Endothelial cell of umbilical vein (primary cell): Measurements from ENCODE around the gene TAOK1. TPM values are rescaled to one million over a fixed set of nuclear protein-coding genes. Genes with fewer than 3 reads are reported as not detected.

Experiments
- BruUV-seq: library from RNA; stranded (reverse); fragments of 400-500 nt; replicated peaks from 2 replicates; lab custom pipeline; 2021; lab: Mats Ljungman, UMichigan
- CTCF ChIA-PET: fragments of 300-600, 350-600 bp; sonication (Branson Sonifier 250); formaldehyde crosslinking; loops from one replicate; lab custom pipeline; 2021; ENCODE audit warnings: antibody characterized with exemption, inconsistent platforms; lab: Charles Lee
- POLR2A ChIA-PET: fragments of 300-600, 350-600 bp; sonication (Branson Sonifier 250); formaldehyde crosslinking; loops from one replicate; lab custom pipeline; 2021; ENCODE audit warnings: antibody characterized with exemption, inconsistent platforms; lab: Charles Lee
- DNase-seq: peaks from one replicate; pipeline ENCODE4 v3.0.0-alpha.2; 2011; ENCODE audit warnings: low read depth, low spot score
- FAIRE-seq: peaks from 2 replicates; lab custom pipeline; 2011; peaks lifted over from hg19 to GRCh38; lab: Jason Lieb, UNC
- H2AFZ ChIP-seq: 2 replicates; pipeline ENCODE4 v1.6.0; 2012; ENCODE audit warnings: low read depth, low read length, control low read depth, inconsistent platforms
- H3K27ac ChIP-seq: 2 replicates; pipeline ENCODE4 v1.5.1; 2011; ENCODE audit warnings: low read depth, mild to moderate bottlenecking, control low read depth, low read length, moderate library complexity; ENCODE audit not compliant: insufficient read depth
- H3K27me3 ChIP-seq, 2 experiments: 2 replicates each; pipeline versions ENCODE4 v1.6.0 to v1.6.1; 2011; ENCODE audit warnings: low read length in 2 of 2, mixed read lengths in 1 of 2; ENCODE audit not compliant: control insufficient read depth in 2 of 2, insufficient read depth in 2 of 2
- H3K36me3 ChIP-seq, 2 experiments: 2 replicates in 1 of 2; 3 replicates in 1 of 2; pipeline ENCODE4 v1.5.1; 2011; ENCODE audit warnings: low read length in 2 of 2, mild to moderate bottlenecking in 1 of 2, moderate library complexity in 1 of 2; ENCODE audit not compliant: control insufficient read depth in 2 of 2, insufficient read depth in 2 of 2; ENCODE audit errors: extremely low read depth in 1 of 2
- H3K4me1 ChIP-seq: 3 replicates; pipeline ENCODE4 v1.5.1; 2011; ENCODE audit warnings: mild to moderate bottlenecking, low read length; ENCODE audit not compliant: control insufficient read depth, insufficient read depth; ENCODE audit errors: extremely low read depth
- H3K4me2 ChIP-seq: 2 replicates; pipeline ENCODE4 v1.6.1; 2011; ENCODE audit warnings: low read length, control low read depth, mixed read lengths; ENCODE audit not compliant: insufficient read depth
- H3K4me3 ChIP-seq, 3 experiments: fragments of 200-600 bp in 1 of 3; sonication (generic), shearing (Covaris generic) in 1 of 3; replicated peaks in 1 of 3; 2 replicates each; pipeline ENCODE4 v1.5.1; 2011 to 2016; ENCODE audit warnings: control low read depth in 3 of 3, low read length in 3 of 3, mild to moderate bottlenecking in 2 of 3, inconsistent platforms in 1 of 3, low read depth in 1 of 3, moderate library complexity in 1 of 3; ENCODE audit not compliant: insufficient read depth in 1 of 3
- H3K79me2 ChIP-seq: 2 replicates; pipeline ENCODE4 v1.6.0; 2012; ENCODE audit warnings: low read length, inconsistent platforms; ENCODE audit not compliant: control insufficient read depth, insufficient read depth
- H3K9ac ChIP-seq: replicated peaks from 2 replicates; pipeline ENCODE3; 2011; ENCODE audit warnings: low read length, control low read depth; ENCODE audit not compliant: insufficient read depth; ENCODE audit errors: extremely low read depth
- H3K9me1 ChIP-seq: replicated peaks from 3 replicates; pipeline ENCODE4 v1.6.0; 2011; ENCODE audit warnings: mild to moderate bottlenecking, low read length; ENCODE audit not compliant: control insufficient read depth, insufficient read depth; ENCODE audit errors: extremely low read depth
- H3K9me3 ChIP-seq: replicated peaks from 2 replicates; pipeline ENCODE4 v1.5.1; 2012; ENCODE audit warnings: low read length, inconsistent platforms; ENCODE audit not compliant: control insufficient read depth, insufficient read depth
- H4K20me1 ChIP-seq: replicated peaks from 2 replicates; pipeline ENCODE3; 2011; ENCODE audit warnings: mild to moderate bottlenecking, low read length; ENCODE audit not compliant: control insufficient read depth, insufficient read depth; ENCODE audit errors: extremely low read depth
- EZH2 ChIP-seq: IDR thresholded peaks from 2 replicates; pipeline ENCODE4 v1.6.1; 2012; ENCODE audit warnings: borderline replicate concordance, low read depth, mild to moderate bottlenecking, moderate library complexity, low read length, inconsistent platforms; ENCODE audit not compliant: severe bottlenecking
- FOS ChIP-seq: IDR thresholded peaks from 2 replicates; pipeline ENCODE4 v1.6.1; 2011; ENCODE audit warnings: mild to moderate bottlenecking, low read length, moderate library complexity, borderline replicate concordance; ENCODE audit not compliant: insufficient read depth
- GATA2 ChIP-seq: IDR thresholded peaks from 2 replicates; pipeline ENCODE4 v1.7.0; 2011; ENCODE audit warnings: low read depth, mild to moderate bottlenecking, moderate library complexity, mixed read lengths, low read length; ENCODE audit not compliant: insufficient read length, insufficient read depth
- JUN ChIP-seq: IDR thresholded peaks from 2 replicates; pipeline ENCODE4 v1.6.1; 2011; ENCODE audit warnings: borderline replicate concordance, low read depth; ENCODE audit not compliant: insufficient read length, insufficient read depth
- MAX ChIP-seq: IDR thresholded peaks from 2 replicates; pipeline ENCODE4 v1.6.1; 2011; ENCODE audit not compliant: insufficient read depth, insufficient read length
- MYC ChIP-seq: IDR thresholded peaks from one replicate; pipeline ENCODE4 v1.6.1; 2011; ENCODE audit warnings: mild to moderate bottlenecking, low read depth, low read length
- POLR2A ChIP-seq: IDR thresholded peaks from 2 replicates; pipeline ENCODE4 v1.6.1; 2012; ENCODE audit warnings: low read depth, mild to moderate bottlenecking, control low read depth, low read length
- POLR2AphosphoS5 ChIP-seq: IDR thresholded peaks from 2 replicates; pipeline ENCODE4 v1.6.1; 2012; ENCODE audit warnings: low read depth, mild to moderate bottlenecking, control low read depth, low read length, moderate library complexity; ENCODE audit not compliant: insufficient read depth
- dilution Hi-C: fragments of 300-500 bp; cut with MboI; formaldehyde crosslinking; loops from one replicate; pipeline ENCODE4 v1.15.0; 2019; ENCODE audit warnings: low sequenced_read_pairs; ENCODE audit not compliant: extremely low pct_ligation_motif_present
- intact Hi-C: fragments of 100-400 bp; cut with micrococcal nuclease; formaldehyde crosslinking; loops from one replicate; pipeline ENCODE4 v1.10.0; 2022
- polyA plus RNA-seq, 4 experiments: library from polyadenylated mRNA; depleted of rRNA in 3 of 4; stranded (reverse) in 3 of 4; unstranded in 1 of 4; fragments of >200 nt; gene quantifications; 2 replicates each; pipeline versions ENCODE4 v1.2.1 to v1.2.3, GENCODE V29; 2011 to 2012; ENCODE audit warnings: missing spikeins in 1 of 4
- total RNA-seq: library from RNA; stranded (reverse); gene quantifications from 2 replicates; pipeline ENCODE4 v1.2.3, GENCODE V29; 2021
- TF ChIP-seq, protein P1 (sequence below), 2 donors: IDR thresholded peaks; 1 replicate in 1 of 2; 2 replicates in 1 of 2; pipeline ENCODE4 v1.5.1; 2011; ENCODE audit warnings: low read length in 2 of 2, mild to moderate bottlenecking in 2 of 2, moderate library complexity in 2 of 2, control low read depth in 1 of 2, inconsistent platforms in 1 of 2, low read depth in 1 of 2; ENCODE audit not compliant: insufficient read depth in 1 of 2; ENCODE audit errors: extremely low read depth in 1 of 2

TAOK1 gene
- total and polyA plus RNA-seq, 2 donors (not counting 3 experiments of a cell fraction or from before 2014, with no cell fraction given), result 11.0 to 82.2 TPM

DNA sequence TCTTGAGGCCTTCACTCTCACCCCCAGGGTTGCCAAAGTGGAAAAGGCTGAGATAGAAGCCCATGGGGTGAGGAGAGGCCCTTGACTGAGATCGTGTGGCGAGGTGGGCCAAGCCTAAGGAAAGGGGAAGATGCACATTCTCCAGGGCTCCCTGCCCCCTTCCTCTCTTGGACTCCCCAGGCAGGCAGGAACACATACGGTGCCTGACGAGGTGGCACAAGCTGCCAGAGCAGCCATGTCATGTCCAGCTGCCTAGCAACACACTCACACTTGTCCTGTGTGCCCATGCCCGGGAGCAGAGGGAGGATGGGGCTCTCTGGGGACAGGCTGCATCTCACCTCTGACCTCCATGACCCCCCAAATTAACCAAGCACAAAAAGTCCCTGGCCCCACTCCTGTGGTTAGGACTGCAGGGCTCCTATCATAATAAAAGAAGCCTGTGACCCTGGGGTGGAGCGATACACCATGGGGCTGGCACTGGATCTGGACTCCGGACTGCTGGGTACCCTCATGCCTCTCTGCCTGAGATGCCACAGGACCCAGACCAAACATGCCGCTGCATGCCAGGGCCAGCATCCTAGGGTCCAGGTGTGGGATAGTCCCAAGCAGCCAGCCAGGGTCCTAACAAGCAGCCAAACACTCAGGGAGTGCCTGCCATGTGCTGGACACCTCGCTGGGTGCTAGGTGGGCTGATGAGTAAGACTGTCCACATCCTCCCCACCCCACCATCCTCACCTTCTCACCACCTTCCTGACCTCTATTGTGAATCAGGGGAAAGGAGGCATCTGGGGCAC is 196.7 kb downstream of the TAOK1 start:
- ChIA-PET CTCF (interaction anchor here (1.2 to 4.2 kb wide), 4 partner anchors 12 to 31 kb away, joined by 3 to 27 read pairs (median 7); no protein-coding TSS in a partner anchor), POLR2A (interaction anchor here (0.5 kb wide), 1 partner anchor 147 kb away, joined by 3 read pairs; no protein-coding TSS in a partner anchor)
- intact Hi-C loops, result loop anchor here (5.0 kb wide), 1 partner anchor 195 kb away; the partner anchor contains the start of gene TAOK1
- Histone ChIP-seq H4K20me1 (no peaks in the 10 kb centered on the region), H3K27me3 (no peaks in the 10 kb centered on the region), H3K4me2 (peak overlapping the region; percentile 66), H3K9ac (peak overlapping the region; percentile 4), H3K36me3 (peaks cover 0 to 13% of the 10 kb centered on the region in 2 experiments), H3K4me3 (no peak overlapping the region), H3K9me3 (no peaks in the 10 kb centered on the region), H2AFZ (no peak overlapping the region), H3K9me1 (no peaks in the 10 kb centered on the region), H3K4me1 (peaks cover 66% of the 10 kb centered on the region), H3K27ac (peak overlapping the region; percentile 66), H3K79me2 (peaks cover 72% of the 10 kb centered on the region)
- TF ChIP-seq MYC, result no peak
- TF ChIP-seq, protein P1, sequence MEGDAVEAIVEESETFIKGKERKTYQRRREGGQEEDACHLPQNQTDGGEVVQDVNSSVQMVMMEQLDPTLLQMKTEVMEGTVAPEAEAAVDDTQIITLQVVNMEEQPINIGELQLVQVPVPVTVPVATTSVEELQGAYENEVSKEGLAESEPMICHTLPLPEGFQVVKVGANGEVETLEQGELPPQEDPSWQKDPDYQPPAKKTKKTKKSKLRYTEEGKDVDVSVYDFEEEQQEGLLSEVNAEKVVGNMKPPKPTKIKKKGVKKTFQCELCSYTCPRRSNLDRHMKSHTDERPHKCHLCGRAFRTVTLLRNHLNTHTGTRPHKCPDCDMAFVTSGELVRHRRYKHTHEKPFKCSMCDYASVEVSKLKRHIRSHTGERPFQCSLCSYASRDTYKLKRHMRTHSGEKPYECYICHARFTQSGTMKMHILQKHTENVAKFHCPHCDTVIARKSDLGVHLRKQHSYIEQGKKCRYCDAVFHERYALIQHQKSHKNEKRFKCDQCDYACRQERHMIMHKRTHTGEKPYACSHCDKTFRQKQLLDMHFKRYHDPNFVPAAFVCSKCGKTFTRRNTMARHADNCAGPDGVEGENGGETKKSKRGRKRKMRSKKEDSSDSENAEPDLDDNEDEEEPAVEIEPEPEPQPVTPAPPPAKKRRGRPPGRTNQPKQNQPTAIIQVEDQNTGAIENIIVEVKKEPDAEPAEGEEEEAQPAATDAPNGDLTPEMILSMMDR (IDR thresholded peaks at IDR 0.05; ENCODE audit: extremely low read depth in 1 of 2, insufficient read depth in 1 of 2, low read depth in 1 of 2, low read length in 2 of 2), result no peak
- no peak for TF ChIP-seq POLR2AphosphoS5
- no peak for TF ChIP-seq MAX
- TF ChIP-seq GATA2, result no peak
- TF ChIP-seq EZH2, result no peak
- TF ChIP-seq POLR2A, result no peak
- no peak for TF ChIP-seq JUN
- no peak for TF ChIP-seq FOS
- DNase-seq (no peak), FAIRE-seq (no peak)
- dilution Hi-C loops, result no loop called here
- no TSS peak for BruUV-seq
